GM18519 (cell line): ENCODE measurements around the gene AKR1C3.
A peak's percentile ranks its signal among the peaks of the same experiment; 100 is the strongest.
"Not testable (repeated sequence)": the region's sequence is repeated elsewhere in the genome, so short reads cannot be mapped to it uniquely, and the experiment has no call there.

Experiments used
- ATAC-seq: cut with Tn5 transposase; IDR thresholded peaks from one replicate; pipeline ENCODE4 v1.9.1; 2021; ENCODE audit warnings: mild to moderate bottlenecking, moderate library complexity; ENCODE audit not compliant: unreplicated experiment, low FRiP score

Gene AKR1C3

GRCh38 chr10:5088703-5089261 is 5.4 kb upstream of the AKR1C3 start:
- no peak for ATAC-seq

- peak; percentile 62 for ATAC-seq
Measured at GRCh38 chr10:5089865-5090264, 4.3 kb upstream of the AKR1C3 start.

DNA sequence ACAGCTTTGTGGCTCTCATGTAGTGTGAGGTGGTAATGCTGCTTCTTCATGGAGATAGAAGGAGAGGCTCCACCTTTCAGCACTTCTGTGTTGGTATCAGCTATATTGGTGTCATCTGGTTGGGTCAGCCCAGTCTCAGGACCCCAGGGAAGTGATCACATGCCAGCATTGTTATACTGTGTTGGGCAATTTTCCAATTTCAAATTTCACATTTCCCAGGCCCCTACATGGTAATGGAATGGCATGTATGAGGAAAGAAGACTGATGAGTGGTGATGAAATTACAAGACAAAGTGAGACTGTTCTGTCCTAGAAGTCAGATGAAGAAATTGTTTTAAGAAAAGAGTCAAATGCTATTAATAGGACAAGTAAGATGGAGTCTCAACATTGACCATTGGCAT is 3.7 kb upstream of the AKR1C3 start:
- no peak for ATAC-seq

DNA sequence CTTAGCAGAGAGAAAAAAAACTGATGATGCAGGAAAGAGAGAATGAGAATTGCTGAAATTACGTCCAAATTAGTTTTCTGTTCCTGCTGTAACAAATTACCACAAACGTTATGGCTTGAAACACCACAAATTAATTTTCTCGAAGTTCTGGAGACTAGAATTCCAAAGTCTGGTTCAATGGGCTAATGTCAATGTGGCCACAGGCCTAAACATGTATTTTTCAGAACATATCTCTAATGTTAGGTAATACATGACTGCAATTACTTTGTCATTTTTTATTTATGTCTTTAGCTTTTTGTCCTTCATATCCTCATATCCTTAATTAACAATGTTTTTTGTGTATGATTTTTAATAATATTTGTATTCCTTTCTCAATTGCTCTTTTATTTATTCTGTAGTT is 3.0 kb upstream of the AKR1C3 start:
- ATAC-seq = no peak

GRCh38 chr10:5092375-5092774 is 1.8 kb upstream of the AKR1C3 start:
- no peak for ATAC-seq

DNA sequence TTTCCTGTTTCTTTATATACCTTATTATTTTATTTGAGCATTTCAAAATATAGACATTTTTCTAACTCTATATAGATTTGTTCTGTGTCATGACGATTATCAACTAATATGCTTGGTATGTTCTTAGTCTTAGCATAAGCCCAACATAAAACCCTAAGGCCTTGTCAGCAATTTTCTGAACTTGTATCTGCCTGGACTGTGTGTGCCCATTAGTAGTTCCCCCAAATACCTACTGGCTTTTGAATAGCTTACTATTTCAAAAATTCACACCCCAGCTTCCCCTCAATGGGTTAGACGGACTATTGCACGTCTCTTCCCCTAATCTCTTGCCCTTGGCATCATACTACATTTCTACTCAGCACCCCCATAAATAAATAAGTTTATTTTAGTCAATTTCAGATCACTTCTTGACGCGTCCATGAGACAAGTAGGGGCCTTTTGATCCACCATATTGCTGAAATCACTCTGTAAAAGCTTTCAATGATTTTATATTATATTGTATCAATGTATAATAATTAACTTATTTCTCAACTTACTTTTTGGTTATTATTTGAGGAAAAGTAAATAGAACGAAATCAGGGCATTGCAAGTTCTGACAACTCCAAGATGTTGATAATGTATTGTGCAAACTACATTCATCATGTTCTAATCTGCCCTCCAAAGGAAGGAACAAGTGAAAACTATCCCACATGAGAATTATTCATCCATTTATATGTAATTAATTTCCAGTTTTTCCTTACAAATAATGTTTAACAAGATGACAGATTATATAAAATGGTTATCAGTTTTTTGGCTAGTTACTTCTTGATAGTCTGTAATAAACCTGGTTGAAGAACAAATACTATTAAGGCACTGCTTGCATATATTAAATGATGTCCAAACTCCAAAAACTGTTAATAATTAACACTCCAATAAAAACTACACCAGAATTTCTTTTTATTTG is 1.1 kb upstream of the AKR1C3 start:
- no peak for ATAC-seq

DNA sequence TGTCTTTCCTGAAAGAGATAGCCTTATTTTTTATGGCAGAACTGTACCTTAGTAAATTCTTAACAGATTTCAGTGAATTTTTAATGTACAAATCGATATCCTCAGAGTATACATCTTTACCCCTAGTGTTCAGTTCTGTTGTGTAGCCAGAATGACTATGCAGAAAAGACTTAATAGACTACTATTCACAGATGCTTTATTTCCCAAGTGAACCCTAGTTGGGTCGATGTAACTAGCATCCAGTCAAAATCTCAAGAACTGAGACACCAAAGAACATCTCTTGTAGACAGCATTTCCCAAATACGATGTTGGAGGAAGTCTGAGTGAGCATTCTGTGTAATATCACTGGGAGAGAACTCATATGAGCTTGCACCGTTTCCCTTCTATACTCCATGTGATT is 1.5 kb downstream of the AKR1C3 start:
- ATAC-seq = no peak

GRCh38 chr10:5096108-5096507 is 1.9 kb downstream of the AKR1C3 start:
- ATAC-seq = no peak

DNA sequence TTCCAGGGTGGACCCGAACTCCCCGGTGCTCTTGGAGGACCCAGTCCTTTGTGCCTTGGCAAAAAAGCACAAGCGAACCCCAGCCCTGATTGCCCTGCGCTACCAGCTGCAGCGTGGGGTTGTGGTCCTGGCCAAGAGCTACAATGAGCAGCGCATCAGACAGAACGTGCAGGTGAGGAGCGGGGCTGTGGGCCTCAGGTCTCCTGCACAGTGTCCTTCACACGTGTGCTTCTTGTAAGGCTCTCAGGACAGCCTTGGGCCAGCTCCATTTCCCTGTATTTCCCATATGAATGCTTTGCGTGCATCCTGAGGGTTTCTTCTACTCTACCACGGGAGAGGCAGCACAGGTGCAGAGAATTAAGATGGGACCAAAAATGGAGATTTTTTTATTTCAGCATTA is 8.3 kb downstream of the AKR1C3 start:
- not testable (repeated sequence) for ATAC-seq

- ATAC-seq = no peak
Measured at GRCh38 chr10:5103481-5103880, 9.3 kb downstream of the AKR1C3 start.

DNA sequence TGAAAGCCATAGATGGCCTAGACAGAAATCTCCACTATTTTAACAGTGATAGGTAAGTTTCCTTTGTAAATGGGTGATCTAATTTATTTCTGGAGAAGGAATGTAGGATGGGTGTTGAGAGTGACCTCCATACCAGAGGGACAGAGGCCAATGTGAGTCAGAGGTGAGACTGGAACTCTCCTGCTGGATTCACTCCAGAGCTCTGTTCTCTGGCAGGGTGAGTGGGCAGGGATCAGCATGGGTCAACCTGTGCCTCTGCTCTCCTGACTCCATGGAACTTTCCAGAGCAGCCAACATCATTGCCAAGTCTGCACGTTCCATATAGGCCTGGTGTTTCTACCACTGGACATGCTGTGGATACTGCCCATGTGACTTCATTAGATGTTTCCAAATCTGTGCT is 11.4 kb downstream of the AKR1C3 start:
- ATAC-seq = no peak

DNA sequence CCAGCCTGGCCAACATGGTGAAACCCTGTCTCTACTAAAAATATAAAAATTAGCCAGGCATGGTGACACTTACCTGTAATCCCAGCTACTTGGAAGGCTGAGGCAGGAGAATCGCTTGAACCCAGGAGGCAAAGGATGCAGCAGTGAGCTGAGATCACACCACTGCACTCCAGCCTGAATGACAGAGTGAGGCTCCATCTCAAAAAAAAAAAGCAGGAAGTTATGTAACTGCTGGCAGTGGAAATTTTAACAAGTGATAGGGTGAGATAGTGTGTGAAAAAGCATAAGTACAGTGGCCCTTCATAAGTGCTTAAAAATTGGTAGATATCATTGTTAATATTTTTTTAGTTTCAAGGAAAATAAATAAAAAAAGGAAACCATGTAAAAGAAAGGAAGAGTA is 12.3 kb downstream of the AKR1C3 start:
- no peak for ATAC-seq

- no peak for ATAC-seq
Measured at GRCh38 chr10:5107860-5108526, 13.8 kb downstream of the AKR1C3 start.

GRCh38 chr10:5108658-5109416 is 14.6 kb downstream of the AKR1C3 start:
- ATAC-seq = no peak

GRCh38 chr10:5109861-5110260 is 15.6 kb downstream of the AKR1C3 start:
- ATAC-seq = not testable (repeated sequence)

- no peak for ATAC-seq
Measured at GRCh38 chr10:5116621-5117020, 22.4 kb downstream of the AKR1C3 start.

GRCh38 chr10:5117026-5117425 is 22.8 kb downstream of the AKR1C3 start:
- ATAC-seq = no peak

DNA sequence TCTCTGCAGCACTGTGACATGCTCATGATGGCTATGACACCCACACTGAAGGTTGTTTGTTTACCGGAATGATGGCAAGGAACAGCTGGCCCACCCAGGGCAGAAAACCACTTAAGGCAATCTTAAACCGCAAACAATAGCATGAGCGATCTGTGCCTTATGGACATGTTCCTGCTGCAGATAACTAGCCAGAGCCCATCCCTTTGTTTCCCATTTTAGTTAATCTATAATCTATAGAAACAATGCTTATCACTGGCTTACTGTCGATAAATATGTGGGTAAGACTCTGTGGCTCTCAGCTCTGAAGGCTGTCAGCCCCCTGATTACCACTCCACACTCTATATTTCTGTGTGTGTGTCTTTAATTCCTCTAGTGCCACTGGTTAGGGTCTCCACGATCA is 25.8 kb downstream of the AKR1C3 start:
- ATAC-seq = not testable (repeated sequence)

DNA sequence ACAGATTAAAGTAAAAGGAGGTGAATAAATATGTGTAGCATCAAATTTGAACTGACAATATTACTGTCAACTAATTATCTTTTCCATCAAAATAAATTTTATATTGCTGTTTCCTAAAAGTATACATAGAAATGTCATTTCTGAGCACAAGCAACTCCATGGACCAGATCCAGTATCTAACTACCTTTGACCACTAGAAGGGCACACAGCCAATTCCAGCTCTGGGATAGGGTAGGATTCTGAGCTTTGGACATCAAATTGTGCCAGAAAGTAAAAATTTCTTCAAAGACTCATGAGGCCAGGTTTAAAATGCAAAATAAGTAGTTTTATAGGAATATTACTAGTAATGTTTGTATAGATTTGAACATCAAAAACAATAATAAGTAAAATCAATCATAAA is 29.7 kb downstream of the AKR1C3 start:
- no peak for ATAC-seq

DNA sequence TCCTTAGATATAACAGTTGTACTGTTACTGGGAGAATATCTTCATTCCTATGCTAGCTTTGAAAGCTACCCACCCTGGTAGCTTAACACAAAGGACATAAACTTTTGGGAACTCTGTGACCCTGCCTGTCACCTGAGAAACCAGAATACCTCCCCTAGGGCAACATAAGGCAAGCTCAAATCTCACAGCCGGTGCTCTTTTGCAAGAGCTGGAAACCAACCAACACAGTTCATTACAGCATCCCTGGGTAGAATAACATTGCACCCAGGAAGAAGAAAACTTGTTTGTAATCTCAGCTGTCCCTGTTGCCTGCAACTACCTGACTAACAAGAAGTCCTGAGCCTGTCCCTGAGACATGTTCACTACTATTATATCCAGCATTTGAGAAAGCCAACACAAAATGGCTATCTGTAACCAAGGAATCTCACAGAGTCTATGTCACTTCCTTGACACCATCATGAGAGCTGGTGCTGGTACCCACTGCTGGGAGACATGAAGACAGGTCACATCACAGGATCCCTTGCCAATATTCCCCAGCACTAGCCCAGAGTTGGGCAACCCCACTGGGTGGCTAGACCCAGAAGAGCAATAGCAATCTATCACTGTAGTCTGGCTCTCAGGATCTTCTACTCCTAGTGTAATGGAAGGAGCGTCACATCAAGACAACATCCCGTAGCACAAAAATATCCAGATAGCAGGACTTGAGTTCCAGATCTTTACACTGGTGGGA is 31.3 kb downstream of the AKR1C3 start:
- ATAC-seq = no peak
